Naive B cell (primary cell): Measurements from ENCODE around the gene PHC2. TPM values are rescaled to one million over a fixed set of nuclear protein-coding genes. Genes with fewer than 3 reads are reported as not detected.

ENCODE experiments used
- ATAC-seq, 2 donors: fragments of 150-1000 bp; cut with Tn5 transposase; 2 replicates each; pipeline ENCODE4 v1.10.0; 2021; ENCODE audit warnings: low read depth in 2 of 2, mild to moderate bottlenecking in 2 of 2, moderate library complexity in 2 of 2
- DNase-seq: peaks from one replicate; pipeline ENCODE4 v3.0.0; 2022
- H3K27ac Mint-ChIP-seq, 6 donors: one replicate each; pipeline ENCODE4 v1.8.0; 2020 to 2022; ENCODE audit warnings: mild to moderate bottlenecking in 6 of 6, mixed read lengths in 6 of 6, moderate library complexity in 5 of 6, inconsistent platforms in 2 of 6
- H3K27me3 Mint-ChIP-seq, 3 donors: one replicate each; pipeline ENCODE4 v1.8.0; 2021 to 2022; ENCODE audit warnings: mixed read lengths in 3 of 3, mild to moderate bottlenecking in 1 of 3
- H3K36me3 Mint-ChIP-seq, 2 donors: one replicate each; pipeline ENCODE4 v1.8.0; 2020 to 2022; ENCODE audit warnings: mixed read lengths in 2 of 2, inconsistent platforms in 1 of 2, mild to moderate bottlenecking in 1 of 2
- H3K4me1 Mint-ChIP-seq, 3 donors: one replicate each; pipeline ENCODE4 v1.8.0; 2020 to 2022; ENCODE audit warnings: mixed read lengths in 3 of 3, inconsistent platforms in 1 of 3, mild to moderate bottlenecking in 1 of 3, moderate library complexity in 1 of 3
- H3K4me3 Mint-ChIP-seq, 8 donors: one replicate each; pipeline ENCODE4 v1.8.0; 2020 to 2022; ENCODE audit warnings: mild to moderate bottlenecking in 8 of 8, mixed read lengths in 8 of 8, moderate library complexity in 8 of 8, inconsistent platforms in 2 of 8
- H3K9me3 Mint-ChIP-seq, 7 donors: one replicate each; pipeline ENCODE4 v1.8.0; 2020 to 2022; ENCODE audit warnings: mixed read lengths in 7 of 7, mild to moderate bottlenecking in 5 of 7, inconsistent platforms in 2 of 7, moderate library complexity in 1 of 7
- polyA plus RNA-seq, 6 donors: library from polyadenylated mRNA; unstranded; fragments of 300-500 nt; fragmentation: Illumina TruSeq; gene quantifications; one replicate each; pipeline ENCODE4 v1.2.3, GENCODE V29; 2021; ENCODE audit warnings: low read depth in 6 of 6

PHC2 gene
- polyA plus RNA-seq, 6 donors from 2014 or later = 13.0 to 30.6 (median 20.3) TPM

GRCh38 chr1:33328817-33329216 lies 102.1 kb downstream of the PHC2 start:
- Mint-ChIP-seq H3K27me3 (no peaks in the 10 kb centered on the region), H3K36me3 (peaks cover 19 to 40% of the 10 kb centered on the region in 2 donors), H3K9me3 (peaks cover 0 to 2% (median 0%) of the 10 kb centered on the region in 7 donors), H3K4me3 (no peak overlapping the region), H3K4me1 (peaks cover 11 to 15% (median 15%) of the 10 kb centered on the region in 3 donors), H3K27ac (peak overlapping the region in 2 of 6 donors; percentile 6 to 8)
- no peak for ATAC-seq
- DNase-seq = no peak

DNA sequence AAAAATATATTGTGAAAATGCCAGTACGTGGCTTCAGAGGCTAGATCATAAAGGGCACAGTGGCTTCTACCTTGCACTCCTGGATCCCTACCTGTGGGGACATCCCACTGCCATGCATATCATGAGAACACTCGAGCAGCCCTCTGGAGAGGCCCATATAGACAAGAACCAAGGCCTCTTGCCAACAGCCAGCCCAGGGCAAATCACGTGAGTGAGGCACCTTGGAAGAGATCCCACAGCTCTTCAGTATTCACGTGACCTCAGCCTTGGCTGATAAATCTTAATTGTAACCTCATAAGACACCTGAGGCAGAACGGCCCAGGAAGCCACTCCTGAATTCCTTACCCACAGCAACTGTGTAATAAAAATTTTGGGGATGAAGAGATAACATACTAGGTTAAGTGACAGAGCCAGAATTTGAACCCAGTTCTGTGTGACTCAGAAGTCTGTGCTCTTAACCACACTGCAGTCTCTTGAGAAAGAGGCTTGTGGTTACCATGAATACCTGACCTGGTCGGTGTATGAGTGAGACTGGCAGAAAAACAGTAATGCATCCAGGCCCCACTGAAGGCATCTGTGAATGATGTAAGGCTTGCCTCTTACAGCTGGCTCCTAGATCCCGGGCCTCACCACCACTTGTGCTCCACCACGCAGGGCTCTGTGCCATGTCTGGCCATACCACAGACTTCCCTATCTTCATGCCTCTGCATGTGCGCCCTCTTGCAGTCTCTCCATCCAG lies 103.1 kb downstream of the PHC2 start:
- H3K4me3 Mint-ChIP-seq = no peak overlapping the region
- H3K9me3 Mint-ChIP-seq = peaks cover 0 to 2% (median 0%) of the 10 kb centered on the region in 7 donors
- no peak overlapping the region for H3K27ac Mint-ChIP-seq
- no peaks in the 10 kb centered on the region for H3K27me3 Mint-ChIP-seq
- H3K4me1 Mint-ChIP-seq = peaks cover 9 to 14% (median 11%) of the 10 kb centered on the region in 3 donors
- DNase-seq (no peak), ATAC-seq (no peak)
- H3K36me3 Mint-ChIP-seq = peaks cover 19 to 33% of the 10 kb centered on the region in 2 donors

DNA sequence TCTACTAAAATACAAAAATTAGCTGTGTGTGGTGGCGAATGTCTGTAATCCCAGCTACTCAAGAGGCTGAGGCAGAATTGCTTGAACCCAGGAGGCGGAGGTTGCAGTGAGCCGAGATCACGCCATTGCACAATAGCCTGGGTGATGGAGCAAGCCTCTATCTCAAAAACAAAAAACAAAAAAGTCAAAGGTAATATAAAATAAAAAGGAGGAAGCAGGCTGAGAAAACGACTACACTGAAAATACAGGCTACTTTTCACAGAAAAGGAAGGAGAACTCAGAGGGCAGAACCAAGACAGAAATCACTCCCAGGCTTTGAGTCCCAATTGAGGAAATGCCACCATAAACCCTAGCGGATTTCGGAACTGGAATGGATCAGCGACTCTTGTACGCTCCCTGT lies 104.1 kb downstream of the PHC2 start:
- H3K36me3 Mint-ChIP-seq = peaks cover 19 to 33% of the 10 kb centered on the region in 2 donors
- ATAC-seq = no peak
- no peaks in the 10 kb centered on the region for H3K27me3 Mint-ChIP-seq
- no peak for DNase-seq
- H3K27ac Mint-ChIP-seq = peak overlapping the region in 1 of 6 donors; percentile 76
- H3K4me1 Mint-ChIP-seq = peaks cover 4 to 6% (median 4%) of the 10 kb centered on the region in 3 donors
- no peak overlapping the region for H3K4me3 Mint-ChIP-seq
- peaks cover 0 to 2% (median 0%) of the 10 kb centered on the region in 7 donors for H3K9me3 Mint-ChIP-seq

DNA sequence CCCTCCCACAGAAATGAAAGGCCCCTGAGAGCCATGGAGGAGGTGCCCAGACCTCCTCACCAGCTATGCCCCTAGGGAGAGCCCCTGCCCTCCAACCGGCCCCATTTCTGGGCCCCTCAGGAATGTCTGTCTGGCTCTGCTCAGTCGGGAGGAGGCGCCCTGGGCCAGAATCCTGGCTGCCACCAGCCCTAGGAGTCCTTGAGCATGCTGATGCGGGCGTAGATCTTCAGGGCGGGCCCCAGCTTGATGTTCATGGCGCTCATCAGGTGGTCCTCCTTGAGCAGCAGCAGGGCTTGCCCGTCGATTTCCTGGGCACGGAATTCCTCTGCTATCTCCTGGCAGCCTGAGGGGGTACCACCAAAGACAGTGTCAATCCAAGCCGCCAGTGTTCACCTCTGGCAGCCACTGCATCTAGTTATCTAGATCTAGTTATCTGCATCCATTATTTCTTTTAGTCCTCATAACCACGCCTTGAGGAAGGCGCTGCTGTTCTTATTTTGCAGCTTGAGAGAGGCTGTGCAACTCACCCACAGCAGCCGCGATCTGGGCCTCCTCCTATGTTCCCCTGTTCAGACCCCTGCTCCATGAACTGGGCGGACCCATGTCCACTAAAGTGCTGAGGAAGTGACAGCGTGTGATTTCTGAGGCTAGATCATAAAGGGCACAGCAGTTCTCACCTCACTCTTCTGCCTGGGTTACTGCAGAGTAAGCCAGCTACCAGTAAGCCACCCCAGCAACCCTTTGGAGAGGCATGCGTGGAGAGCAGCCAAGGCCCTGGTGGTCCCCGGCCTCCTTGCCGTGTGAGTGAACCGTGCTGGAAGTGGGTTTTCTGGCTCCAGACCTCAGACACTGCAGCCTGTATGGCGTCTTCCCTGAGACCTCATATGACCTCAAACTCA lies 106.0 kb downstream of the PHC2 start:
- DNase-seq (no peak), ATAC-seq (no peak)
- H3K9me3 Mint-ChIP-seq = peaks cover 0 to 2% (median 0%) of the 10 kb centered on the region in 7 donors
- peaks cover 19 to 33% of the 10 kb centered on the region in 2 donors for H3K36me3 Mint-ChIP-seq
- H3K27ac Mint-ChIP-seq = peak overlapping the region in 1 of 6 donors; percentile 63
- no peaks in the 10 kb centered on the region for H3K27me3 Mint-ChIP-seq
- H3K4me1 Mint-ChIP-seq = no peaks in the 10 kb centered on the region
- no peak overlapping the region for H3K4me3 Mint-ChIP-seq

DNA sequence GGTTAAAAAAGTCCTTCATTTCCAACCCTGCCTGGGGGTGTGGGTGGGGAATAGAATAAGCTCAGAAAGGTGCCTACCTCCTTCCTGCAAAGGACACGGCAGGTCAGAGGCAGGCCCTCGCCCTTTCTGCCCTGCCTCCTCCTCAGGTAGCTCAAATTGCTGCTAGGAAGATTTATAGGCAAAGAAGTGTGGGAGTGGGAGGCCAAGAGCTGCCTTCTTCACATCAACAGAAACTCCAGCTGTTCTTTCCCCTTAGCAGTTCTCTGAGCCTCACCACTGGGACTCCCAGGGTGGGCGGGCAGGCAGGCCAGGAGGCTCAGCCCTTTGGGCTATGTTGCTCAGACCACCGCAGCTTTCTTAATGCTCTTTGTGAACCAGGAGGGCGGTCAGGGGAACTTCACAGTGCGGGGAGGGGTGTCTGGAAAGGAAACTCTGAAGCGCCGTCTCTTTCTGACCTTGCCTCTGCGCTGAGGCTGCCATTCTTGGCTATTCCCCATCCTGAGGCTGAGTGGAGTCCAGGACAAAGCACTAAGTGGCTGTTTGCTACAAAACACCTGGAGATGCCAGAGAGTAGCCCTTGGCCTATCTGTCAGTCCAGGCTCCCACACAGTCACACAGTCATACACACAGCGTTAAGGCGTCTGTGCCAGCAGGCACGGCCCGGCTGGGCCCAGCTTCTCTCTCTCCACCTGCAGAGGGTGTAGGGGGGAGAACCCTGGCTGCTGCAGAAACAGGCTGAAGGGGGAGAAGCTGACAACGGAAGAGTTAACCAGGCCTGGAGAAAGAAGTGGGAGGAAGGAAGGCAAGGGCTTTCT lies 107.0 kb downstream of the PHC2 start:
- ATAC-seq (no peak), DNase-seq (no peak)
- Mint-ChIP-seq H3K9me3 (no peaks in the 10 kb centered on the region), H3K36me3 (peaks cover 19 to 23% of the 10 kb centered on the region in 2 donors), H3K4me3 (no peak overlapping the region), H3K27me3 (no peaks in the 10 kb centered on the region), H3K27ac (peak overlapping the region in 2 of 6 donors; percentile 32 to 43), H3K4me1 (no peaks in the 10 kb centered on the region)

GRCh38 chr1:33322870-33323585 lies 107.9 kb downstream of the PHC2 start:
- H3K4me3 Mint-ChIP-seq = no peak overlapping the region
- H3K36me3 Mint-ChIP-seq = peaks cover 13 to 16% of the 10 kb centered on the region in 2 donors
- DNase-seq (no peak), ATAC-seq (no peak)
- H3K9me3 Mint-ChIP-seq = no peaks in the 10 kb centered on the region
- H3K27ac Mint-ChIP-seq = peak overlapping the region in 2 of 6 donors; percentile 17 to 60
- H3K27me3 Mint-ChIP-seq = no peaks in the 10 kb centered on the region
- H3K4me1 Mint-ChIP-seq = no peaks in the 10 kb centered on the region

DNA sequence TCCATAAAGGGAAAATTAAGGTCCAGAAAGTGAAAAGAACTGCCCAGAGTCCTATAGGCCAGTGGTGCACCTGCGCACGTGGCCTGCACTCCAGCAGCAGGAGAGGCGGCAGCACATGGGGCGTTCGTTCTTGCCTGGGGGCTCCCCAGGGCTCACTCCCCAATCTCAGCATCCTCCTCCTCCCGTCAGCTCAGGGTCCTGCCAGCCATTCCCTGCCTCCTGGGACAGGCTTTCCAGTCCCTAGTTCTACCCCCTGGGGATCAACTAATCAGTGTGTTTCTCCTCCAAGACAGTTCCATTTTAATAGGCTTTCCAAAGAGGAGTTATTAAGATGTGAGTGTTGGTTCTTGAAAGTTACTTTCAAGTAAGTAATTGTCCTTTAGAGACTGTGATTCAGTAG lies 108.8 kb downstream of the PHC2 start:
- ATAC-seq (no peak), DNase-seq (no peak)
- Mint-ChIP-seq H3K36me3 (peaks cover 13 to 16% of the 10 kb centered on the region in 2 donors), H3K4me1 (no peaks in the 10 kb centered on the region), H3K9me3 (no peaks in the 10 kb centered on the region), H3K27ac (peak overlapping the region in 1 of 6 donors; percentile 89), H3K27me3 (no peaks in the 10 kb centered on the region), H3K4me3 (no peak overlapping the region)

DNA sequence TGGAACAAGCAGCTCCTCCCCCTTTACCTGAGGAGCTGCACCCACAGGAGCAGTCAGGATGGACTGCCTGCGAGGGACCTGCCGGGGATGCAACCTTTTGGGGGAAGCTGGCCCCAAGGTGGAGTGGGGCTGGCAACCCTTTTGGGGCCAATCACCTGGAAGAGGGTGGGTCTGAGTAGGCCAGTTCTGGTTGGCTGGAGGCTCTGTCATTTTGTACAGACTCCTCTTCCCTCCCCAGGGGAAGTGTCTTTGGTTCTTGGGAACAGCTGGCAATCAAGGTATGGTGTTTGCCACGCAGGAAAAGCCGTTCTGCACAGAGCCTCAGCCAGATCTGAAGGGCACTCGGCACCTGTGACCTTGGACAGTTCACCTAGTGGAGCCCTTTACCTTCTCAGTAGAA lies 109.7 kb downstream of the PHC2 start:
- Mint-ChIP-seq H3K27me3 (peaks cover 0 to 3% (median 0%) of the 10 kb centered on the region in 3 donors), H3K27ac (no peak overlapping the region), H3K4me3 (no peak overlapping the region), H3K36me3 (peaks cover 13 to 15% of the 10 kb centered on the region in 2 donors), H3K9me3 (no peaks in the 10 kb centered on the region), H3K4me1 (no peaks in the 10 kb centered on the region)
- ATAC-seq (no peak), DNase-seq (no peak)

GRCh38 chr1:33320619-33321165 lies 110.2 kb downstream of the PHC2 start, which contains the start of gene A3GALT2:
Gene A3GALT2 (minus strand): TSS chr1:33321098. CDS start chr1:33321098, 0 bp downstream.
- Mint-ChIP-seq H3K9me3 (no peaks in the 10 kb centered on the region), H3K27me3 (peaks cover 0 to 8% (median 0%) of the 10 kb centered on the region in 3 donors), H3K4me3 (no peak within 1 kb of the TSS), H3K27ac (no peak within 1 kb of the TSS), H3K4me1 (no peaks in the 10 kb centered on the region), H3K36me3 (peaks cover 8 to 10% of the 10 kb centered on the region in 2 donors)
- DNase-seq (no peak), ATAC-seq (no peak)

- Mint-ChIP-seq H3K4me1 (no peaks in the 10 kb centered on the region), H3K27ac (no peak overlapping the region), H3K27me3 (peaks cover 0 to 10% (median 0%) of the 10 kb centered on the region in 3 donors), H3K4me3 (peak overlapping the region in 1 of 8 donors; percentile 20), H3K36me3 (peaks cover 4 to 5% of the 10 kb centered on the region in 2 donors), H3K9me3 (no peaks in the 10 kb centered on the region)
- no peak for DNase-seq
- no peak for ATAC-seq
These were observed 110.8 kb downstream of the PHC2 start for GRCh38 chr1:33319949-33320618.

- DNase-seq (no peak), ATAC-seq (no peak)
- Mint-ChIP-seq H3K9me3 (no peaks in the 10 kb centered on the region), H3K4me3 (peak overlapping the region in 1 of 8 donors; percentile 20), H3K4me1 (peaks cover 0 to 3% (median 0%) of the 10 kb centered on the region in 3 donors), H3K27me3 (peaks cover 0 to 15% (median 6%) of the 10 kb centered on the region in 3 donors), H3K27ac (peak overlapping the region in 1 of 6 donors; percentile 49), H3K36me3 (no peaks in the 10 kb centered on the region)
These were observed 111.5 kb downstream of the PHC2 start for GRCh38 chr1:33319186-33319948.
